DMS 273 treated with DMSO at 0.1 percent for 48 hours (cell line): ENCODE data around the gene SACS.

Experiments
- DNase-seq: peaks from one replicate; lab custom pipeline; 2025; lab: John Stamatoyannopoulos, UW

The SACS gene

GRCh38 chr13:23433171-23434153, at the start of gene SACS:
Gene SACS, minus strand, starts transcription at chr13:23433702. Its CDS starts 22,463 bp downstream, at chr13:23411239.
- DNase-seq = no peak

- DNase-seq = no peak
Measured at GRCh38 chr13:23480324-23480723, 46.8 kb upstream of the SACS start.

- no peak for DNase-seq
Measured at GRCh38 chr13:23477101-23477500, 43.6 kb upstream of the SACS start.

GRCh38 chr13:23473221-23473620, 39.7 kb upstream of the SACS start:
- no peak for DNase-seq

GRCh38 chr13:23472189-23472588, 38.7 kb upstream of the SACS start:
- DNase-seq = no peak

- DNase-seq = no peak
Measured at GRCh38 chr13:23470790-23471614, 37.5 kb upstream of the SACS start.

- DNase-seq = no peak
Measured at GRCh38 chr13:23469951-23470421, 36.5 kb upstream of the SACS start.

GRCh38 chr13:23468811-23469210, 35.3 kb upstream of the SACS start:
- DNase-seq = no peak

- no peak for DNase-seq
Measured at GRCh38 chr13:23467932-23468278, 34.4 kb upstream of the SACS start.

- DNase-seq = no peak
Measured at GRCh38 chr13:23467048-23467931, 33.8 kb upstream of the SACS start.

GRCh38 chr13:23466144-23467002, 32.9 kb upstream of the SACS start:
- DNase-seq = peak; percentile 58

GRCh38 chr13:23463661-23464060, 30.2 kb upstream of the SACS start:
- no peak for DNase-seq

GRCh38 chr13:23462815-23463559, 29.5 kb upstream of the SACS start:
- DNase-seq = no peak

GRCh38 chr13:23461544-23461943, 28.0 kb upstream of the SACS start:
- no peak for DNase-seq

- no peak for DNase-seq
Measured at GRCh38 chr13:23460921-23461320, 27.4 kb upstream of the SACS start.

GRCh38 chr13:23460309-23460708, 26.8 kb upstream of the SACS start:
- no peak for DNase-seq

GRCh38 chr13:23458989-23459388, 25.5 kb upstream of the SACS start:
- DNase-seq = no peak

GRCh38 chr13:23456437-23457210, 23.1 kb upstream of the SACS start:
- DNase-seq = no peak
